Left lobe of liver (tissue), 2 donors: Measurements from ENCODE around the gene CCNG1. TPM values are rescaled to one million over a fixed set of nuclear protein-coding genes. Genes with fewer than 3 reads are reported as not detected.

Experiments used
- ATAC-seq: fragments of 200-7000 bp; cut with Tn5 transposase; one replicate; pipeline ENCODE4 v1.9.1; 2020; ENCODE audit warnings: mild to moderate bottlenecking, moderate library complexity
- DNase-seq: peaks from one replicate; pipeline ENCODE4 v3.0.0-alpha.2; 2020; ENCODE audit warnings: low spot score
- total RNA-seq: library from RNA; stranded (reverse); gene quantifications from one replicate; pipeline ENCODE4 v1.2.1, GENCODE V29; 2021
- donor health status: DM: no; HTN: no; CAD: no; lungs with moderate emphysema.
- donor health status: DM: no; HTN: yes; CAD: no.

Gene CCNG1
- total RNA-seq, 1 donor from 2014 or later = 89.5 TPM

DNA sequence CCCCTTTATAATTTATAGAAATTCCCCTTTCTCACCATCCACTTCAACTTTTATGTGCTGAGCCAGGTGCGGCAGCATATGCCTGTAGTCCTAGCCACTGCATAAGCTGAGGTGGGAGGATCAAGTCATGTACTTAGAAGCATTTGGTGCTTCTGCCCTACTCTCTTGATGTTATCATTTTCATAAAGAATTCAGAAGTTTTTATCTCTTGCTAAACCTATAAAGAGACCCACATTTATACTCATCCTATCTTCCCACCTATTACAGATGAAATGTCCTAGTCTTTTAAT lies 41.5 kb downstream of the CCNG1 start:
- DNase-seq = no peak

DNA sequence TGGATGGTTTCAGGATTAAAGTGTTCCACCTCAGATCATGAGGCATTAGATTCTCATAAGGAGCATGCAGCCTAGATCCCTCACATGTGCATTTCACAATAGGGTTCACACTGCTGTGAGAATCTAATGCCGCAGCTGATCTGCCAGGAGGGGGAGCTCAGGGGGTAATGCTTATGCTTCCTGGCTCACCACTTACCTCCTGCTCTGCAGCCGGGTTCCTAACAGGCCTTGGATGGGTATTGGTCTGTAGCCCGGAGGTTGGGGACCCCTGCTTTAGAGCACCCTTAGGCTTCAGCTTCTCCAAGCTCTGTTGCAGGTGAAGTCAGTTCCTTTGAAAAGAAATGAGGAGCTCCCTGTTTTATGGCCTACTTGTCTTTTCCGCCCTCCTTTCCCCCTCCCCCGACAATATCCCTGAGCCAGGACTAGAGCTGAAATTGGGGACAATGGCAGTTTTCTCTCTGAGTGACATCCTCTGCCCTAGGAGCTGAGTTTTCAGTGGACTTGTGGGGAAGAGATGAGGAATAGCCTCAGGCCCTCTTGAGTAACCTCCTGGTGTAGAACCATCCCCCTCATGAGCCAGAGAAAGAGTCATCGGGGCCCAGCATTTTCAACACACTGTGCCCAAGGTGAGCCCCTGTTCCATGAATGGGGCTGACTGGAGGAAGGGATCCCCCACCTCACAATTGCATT lies 51.8 kb downstream of the CCNG1 start:
- peak; percentile 92 for ATAC-seq
- DNase-seq = peak; percentile 62

More for the DNA sequence above, 41.5 kb downstream of the CCNG1 start:
- no peak for ATAC-seq

DNA sequence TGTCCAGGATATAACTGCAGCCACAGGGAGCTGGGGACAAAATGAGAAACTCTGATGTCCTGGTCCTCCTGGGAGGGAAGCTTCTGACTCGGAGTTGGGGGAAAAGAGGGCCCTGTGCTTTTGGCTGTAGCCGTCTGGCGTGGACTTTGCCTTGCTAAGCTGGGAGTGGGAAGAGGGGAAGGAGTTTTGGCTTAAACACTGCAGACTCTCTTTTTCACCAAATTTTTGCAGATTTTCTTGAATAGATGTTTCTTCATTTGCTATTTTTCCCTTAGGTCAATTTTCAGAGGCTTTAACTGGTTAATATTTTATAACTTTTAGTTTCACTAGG lies 52.3 kb downstream of the CCNG1 start:
- ATAC-seq = peak; percentile 82

More for the DNA sequence above, 52.3 kb downstream of the CCNG1 start:
- no peak for DNase-seq

Other genes with a start within 250 kb of the CCNG1 start
- 17.9 TPM for gene NUDCD2, start 22.5 kb downstream of the CCNG1 start, total RNA-seq
- 0.33 TPM for gene HMMR, start 23.0 kb downstream of the CCNG1 start, total RNA-seq
- 22.8 TPM for gene MAT2B, start 68.0 kb downstream of the CCNG1 start, total RNA-seq